GM19099 (cell line): ENCODE data around the gene POMP.

Experiments used
- POLR2A ChIP-seq: IDR thresholded peaks from 3 replicates; pipeline ENCODE4 v1.6.1; 2011; ENCODE audit warnings: low read depth; ENCODE audit not compliant: insufficient read length; ENCODE audit errors: extremely low read depth

Gene POMP

DNA sequence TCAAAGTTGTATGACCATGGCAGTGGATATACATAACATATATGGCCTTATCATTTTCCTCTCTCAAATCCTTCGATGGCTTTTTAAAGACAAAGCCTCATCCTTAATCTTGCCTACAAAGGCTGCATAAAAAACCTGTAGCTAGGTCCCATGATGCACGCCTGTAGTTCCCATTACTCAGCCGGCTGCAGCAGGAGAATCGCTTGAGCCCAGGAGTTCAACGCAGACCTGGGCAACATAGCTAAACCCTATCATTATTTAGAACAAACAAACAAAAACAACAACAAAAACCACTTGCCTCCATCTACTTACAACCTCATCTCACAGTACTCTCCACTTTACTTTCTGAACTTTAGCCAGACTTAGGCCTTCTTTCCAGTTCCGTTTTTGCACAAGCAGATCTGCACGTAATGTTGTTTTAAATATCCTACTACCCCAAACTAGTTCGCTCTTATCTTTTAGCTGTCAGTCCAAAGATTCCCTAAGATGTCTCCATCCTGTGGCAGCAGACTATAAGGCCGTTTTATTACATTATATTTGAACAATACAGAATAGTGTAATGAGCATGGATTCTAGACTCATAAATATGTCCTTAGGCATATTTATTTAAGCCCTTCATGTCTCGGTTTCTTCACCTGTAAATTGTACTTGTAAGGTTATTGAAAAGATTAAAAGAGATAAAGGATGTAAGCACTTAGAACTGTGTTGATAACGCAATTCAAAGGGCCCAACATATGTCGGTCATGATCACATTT is 969 bp upstream of the POMP start:
- TF ChIP-seq POLR2A, result no peak

DNA sequence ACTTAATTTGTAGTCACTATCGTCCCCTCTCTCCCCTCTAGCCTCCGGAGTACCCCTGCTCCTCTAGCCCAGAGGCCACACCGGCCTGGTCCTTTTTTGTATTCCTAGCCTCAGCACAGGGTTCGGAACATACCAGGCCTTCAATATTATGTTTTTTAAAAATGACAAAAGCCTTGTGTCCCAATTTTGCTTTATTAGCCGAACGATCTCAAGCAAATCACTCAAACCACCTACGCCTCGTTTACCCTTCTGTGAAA is 463 bp upstream of the POMP start:
- TF ChIP-seq POLR2A, result no peak

DNA sequence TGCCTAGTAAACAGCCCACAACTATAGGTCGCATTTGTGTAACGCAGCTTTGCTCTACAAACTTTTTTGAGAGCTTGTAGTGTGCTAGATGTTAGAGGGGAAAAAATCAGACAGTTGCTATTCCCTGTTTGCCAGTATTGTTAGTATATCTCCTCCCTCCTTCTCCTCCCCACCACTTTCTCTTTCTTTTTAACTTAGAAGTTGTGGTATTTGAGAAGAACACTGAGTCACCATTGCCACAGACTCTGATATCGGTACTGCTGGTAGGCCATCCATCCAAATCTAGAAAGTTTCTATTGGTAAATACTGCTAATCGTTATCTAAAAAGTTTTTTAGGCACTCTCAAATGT is 666 bp downstream of the POMP start:
- no peak for TF ChIP-seq POLR2A

DNA sequence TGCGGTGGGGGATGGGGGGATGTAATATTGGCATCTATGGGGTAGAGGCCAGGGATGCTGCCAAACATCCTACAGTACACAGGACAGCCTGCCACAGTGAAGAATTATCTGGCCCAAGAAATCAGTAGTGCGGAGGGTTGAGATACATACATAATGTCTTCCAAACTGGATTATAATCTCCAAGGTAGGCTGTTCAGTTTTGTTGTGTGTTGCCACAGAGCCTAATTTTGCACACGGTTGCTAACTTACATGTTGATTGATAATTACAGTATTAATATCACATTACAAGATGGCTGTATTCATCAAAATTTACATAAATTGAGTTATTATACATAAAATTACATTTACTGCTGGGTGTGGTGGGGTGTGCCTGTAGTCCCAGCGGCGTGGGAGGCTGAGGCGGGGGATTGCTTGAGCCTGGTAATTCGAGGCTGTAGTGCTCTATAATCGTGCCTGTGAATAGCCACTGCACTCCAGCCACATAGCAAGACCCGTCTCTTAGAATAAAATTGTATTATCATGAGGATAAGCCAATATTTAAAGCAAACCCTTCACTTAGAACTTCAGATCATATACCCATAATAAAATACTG is 8.1 kb downstream of the POMP start:
- TF ChIP-seq POLR2A, result no peak

DNA sequence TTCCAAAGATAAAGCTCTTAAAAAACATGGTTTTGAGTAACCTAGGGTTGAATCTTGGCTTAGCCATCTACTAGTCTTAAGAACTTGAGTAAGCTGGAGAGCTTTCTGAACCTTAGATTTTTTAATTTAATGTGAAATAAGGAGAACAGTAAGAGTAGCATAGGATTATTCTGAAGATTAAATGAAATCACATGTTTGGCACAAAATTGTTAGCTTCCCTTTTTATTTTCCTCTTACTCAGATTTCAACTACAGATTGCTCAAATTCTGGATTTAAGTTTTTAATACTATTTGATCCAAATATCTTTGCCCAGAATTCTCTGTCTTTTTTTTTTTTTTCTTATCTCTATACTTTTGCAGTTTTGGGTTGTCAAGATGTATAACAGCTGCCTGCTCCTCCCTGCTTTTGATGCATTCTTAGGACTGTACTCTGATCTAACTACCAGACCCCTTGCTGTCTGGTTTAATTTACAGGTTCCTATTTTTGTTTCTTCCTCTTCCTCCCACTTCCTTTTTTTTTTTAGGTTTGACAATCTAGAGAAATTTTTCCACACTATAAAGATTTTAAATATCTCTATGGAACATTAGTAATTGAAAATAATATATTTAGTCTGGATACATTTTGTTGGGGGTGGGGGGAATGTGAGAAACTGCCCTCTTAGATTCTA is 12.3 kb downstream of the POMP start:
- TF ChIP-seq POLR2A, result no peak

DNA sequence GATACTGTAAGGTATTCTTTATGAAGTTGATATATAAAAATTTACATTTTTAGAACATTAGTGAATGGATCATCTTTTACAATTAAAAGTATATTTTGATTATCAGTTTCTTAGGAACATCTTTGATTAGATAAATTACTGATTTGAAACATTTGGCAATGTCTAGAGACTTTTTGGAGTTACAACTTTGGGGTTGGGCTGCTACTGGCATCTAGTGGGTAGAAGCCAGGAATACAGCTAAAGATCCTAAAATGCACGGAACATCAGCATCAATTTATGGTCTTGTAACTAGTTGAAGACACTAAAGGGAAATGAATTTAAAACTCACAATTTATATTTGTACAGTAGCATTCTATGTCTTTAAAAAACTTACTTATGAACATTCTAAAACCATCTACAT is 19.9 kb downstream of the POMP start:
- TF ChIP-seq POLR2A, result no peak

DNA sequence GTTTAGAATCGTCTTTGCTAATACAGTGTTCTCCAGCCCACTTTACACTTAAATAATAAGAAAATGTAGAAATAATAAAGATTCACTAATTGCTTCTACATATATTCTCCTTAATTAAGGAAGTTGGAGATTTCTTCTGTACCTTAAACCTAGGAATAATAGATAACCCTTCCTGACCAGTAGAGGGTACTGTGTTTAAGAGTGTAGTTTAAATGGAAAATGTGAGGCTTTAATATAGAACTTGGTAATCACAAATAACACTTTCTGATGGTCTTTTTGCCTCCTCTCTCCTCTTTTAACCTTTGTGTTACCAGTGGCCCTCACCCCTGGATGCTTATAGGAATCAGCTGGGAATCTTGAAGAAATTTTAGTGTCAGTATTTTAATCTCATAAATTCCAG is 20.7 kb downstream of the POMP start:
- TF ChIP-seq POLR2A, result no peak

DNA sequence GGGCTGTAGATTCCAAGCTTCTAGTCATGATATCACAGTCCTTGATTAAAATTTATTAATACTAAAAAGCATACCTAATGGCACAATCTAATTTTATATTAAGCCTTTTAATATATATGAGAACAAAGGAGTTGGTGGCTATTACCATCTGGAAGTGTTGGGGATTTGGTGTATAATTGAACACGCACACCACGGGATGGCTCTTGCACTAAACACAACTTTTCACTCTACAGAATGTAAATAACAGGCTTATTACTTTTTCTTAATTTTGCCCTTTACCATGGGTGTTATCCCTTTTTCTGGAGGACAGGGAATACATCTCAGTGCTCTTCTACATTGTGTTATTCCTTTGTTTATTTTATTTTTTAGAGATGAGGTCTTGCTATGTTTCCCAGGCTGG is 21.6 kb downstream of the POMP start:
- TF ChIP-seq POLR2A, result no peak

DNA sequence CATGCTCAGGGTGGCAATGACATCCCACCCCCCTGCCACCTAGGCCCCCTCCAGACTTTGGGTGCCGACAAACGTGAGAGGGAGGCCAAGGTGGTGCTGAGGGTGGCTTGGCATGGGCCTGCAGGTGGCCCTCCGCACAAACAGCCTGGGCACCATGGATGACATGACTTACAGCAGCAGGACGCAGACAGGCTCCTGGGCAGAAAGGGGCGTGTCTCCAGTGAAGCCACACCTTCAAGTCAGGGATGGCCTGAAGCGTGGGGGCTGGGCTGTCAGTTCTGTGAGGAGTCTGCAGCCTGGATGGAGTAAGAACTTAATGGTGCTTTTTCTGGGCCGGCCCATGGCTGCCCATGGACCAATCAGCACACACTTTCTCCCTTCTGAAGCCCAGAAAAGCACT is 25.3 kb downstream of the POMP start:
- no peak for TF ChIP-seq POLR2A

DNA sequence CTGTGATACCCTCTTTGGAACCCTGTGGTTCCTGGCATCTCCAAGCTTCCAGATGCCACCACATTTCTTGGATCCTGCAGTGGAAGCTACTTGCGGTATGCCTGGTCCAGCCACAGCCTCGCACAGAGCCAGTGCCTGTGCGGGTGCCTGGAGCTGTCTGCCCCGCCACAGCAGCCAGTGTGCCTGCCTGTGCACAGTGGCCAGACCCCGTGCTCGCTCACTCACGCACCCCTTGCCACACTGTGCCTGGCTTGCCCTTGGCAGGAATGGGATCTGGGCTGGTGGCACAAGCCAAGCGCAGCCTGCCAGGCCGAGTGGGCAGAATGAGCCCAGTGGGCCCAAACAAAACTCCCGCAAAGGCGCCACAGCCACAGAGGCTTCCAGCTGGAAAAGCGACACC is 26.2 kb downstream of the POMP start:
- no peak for TF ChIP-seq POLR2A

DNA sequence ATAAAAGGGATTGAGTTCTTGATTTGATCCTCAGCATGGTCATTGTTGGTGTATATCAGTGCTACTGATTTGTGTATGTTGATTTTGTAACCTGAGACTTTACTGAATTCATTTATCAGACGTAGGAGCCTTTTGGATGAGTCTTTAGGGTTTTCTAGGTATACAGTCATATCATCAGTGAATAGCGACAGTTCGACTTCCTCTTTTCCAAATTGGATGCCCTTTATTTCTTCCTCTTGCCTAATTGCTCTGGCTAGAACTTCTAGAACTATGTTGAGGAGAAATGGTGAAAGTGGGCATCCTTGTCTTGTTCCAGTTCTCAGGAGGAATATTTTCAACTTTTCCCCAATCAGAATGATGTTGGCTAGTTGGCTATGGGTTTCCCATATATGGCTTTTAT is 27.0 kb downstream of the POMP start:
- TF ChIP-seq POLR2A, result no peak

DNA sequence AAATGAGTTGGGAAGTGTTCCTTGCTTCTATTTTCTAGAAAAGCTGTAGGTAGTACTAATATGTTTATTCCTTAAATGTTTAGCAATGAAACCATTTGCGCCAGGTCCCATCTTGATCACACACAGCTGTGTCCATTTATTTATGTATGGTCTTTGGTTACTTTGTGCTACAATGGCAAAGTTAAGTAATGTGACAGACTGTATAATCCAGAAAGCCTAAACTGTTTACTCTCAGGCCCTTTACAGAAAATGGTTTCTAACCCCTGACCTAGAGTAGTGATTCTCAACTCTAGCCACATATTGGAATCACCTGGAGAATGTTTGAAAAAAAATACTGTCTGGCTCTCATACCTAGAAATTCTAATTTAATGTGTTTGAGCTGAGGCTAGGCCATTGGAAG is 38.5 kb downstream of the POMP start:
- no peak for TF ChIP-seq POLR2A

DNA sequence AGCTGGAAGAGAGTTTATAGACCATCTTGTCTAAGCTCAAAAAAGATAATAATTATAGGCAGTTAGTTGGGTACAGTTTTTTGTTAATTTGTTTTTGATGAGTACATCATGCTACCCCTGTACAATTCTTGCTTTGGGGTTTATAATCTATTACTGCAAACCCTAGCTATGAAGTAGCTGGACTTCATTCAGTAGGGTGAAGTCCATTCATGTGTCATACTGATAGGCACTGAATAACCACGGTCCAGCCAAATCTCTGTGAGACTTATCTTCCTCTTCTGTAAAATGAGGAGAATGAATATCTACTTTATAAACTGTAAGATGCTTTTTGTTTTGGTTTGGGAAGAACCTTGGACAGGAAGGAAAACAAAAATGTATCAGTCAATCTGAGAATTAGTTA is 40.3 kb downstream of the POMP start:
- TF ChIP-seq POLR2A, result no peak

DNA sequence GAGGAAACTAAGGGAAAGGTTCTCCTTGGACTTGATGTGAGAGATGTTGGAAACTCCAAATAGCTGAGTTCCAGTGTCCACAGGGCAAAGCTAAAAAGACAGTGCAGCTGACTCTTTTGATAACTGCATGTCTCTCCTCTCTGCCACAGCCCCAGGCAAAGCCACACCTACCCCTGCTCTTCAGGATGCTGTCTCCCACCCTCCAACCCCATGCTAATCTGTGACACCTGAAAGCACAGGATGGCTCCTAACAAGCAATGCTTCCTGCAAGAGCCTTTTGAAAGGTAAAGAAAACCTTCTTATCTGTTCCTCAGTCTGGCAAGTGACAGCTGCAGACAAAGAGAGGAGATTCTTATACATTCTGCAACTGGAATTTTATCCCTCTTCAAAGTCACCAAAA is 45.4 kb downstream of the POMP start:
- TF ChIP-seq POLR2A, result no peak

DNA sequence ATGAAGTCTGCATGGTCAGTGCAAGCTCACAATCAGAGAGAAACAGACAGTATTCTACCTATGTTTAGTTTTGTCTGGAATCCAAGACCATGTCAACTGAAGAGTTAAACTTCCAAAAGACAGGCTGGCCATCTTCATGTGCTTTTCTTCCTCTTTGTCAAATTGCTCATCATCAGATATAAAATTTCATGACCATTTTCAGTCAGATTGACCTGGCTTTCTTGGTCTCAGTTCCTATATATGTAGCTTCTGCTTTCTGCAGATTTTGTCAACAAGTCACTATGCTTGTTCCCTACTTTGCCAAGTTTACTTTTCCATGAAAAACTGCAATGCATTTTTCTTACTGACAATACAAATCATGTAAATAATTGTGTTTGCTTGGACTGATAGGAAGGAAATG is 46.0 kb downstream of the POMP start:
- no peak for TF ChIP-seq POLR2A

DNA sequence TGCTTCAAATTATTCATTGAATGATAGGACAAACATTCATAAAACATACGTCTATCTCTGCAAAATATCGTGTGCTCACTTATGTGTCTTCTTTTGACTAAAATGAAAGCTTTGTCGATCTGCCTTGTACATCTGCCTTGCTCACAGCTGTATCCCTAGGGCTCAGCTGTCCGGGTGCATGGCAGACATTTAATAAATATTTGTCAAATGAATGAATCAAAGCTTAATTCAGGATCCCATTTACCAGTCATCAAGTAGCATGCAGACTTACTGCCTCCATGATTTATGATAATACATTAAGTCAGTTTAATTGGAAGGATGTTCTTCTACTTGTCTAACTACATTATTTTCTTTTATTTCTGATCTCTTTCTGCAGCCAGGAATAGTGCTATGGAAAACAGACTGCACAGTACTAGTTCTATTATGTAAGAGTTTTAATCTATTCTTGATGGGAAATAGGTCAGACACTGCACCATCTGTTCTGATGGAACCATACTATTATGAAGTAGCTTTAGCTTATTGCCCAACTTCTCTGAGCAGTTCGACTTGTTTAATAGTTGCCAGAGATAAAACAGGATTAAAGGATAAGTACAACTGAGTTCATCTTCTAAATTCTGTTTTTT is 46.6 kb downstream of the POMP start:
- TF ChIP-seq POLR2A, result no peak
